ENCODE results near the gene HTR1A.

GRCh38 chr5:63961598-63962161, 565 bp downstream of the HTR1A start:
- TF ChIP-seq CTCF (IDR thresholded peaks at IDR 0.05; ENCODE audit: insufficient read depth, low read length, poor library complexity, severe bottlenecking) (no peak), EZH2phosphoT487 (conservative IDR thresholded peaks at IDR 0.05; ENCODE audit: low read length) (no peak)
